GM18868 (cell line): ENCODE results near the gene ARID1B.

Experiments
- ATAC-seq: cut with Tn5 transposase; IDR thresholded peaks from one replicate; pipeline ENCODE4 v1.9.1; 2021; ENCODE audit warnings: mild to moderate bottlenecking, moderate library complexity; ENCODE audit not compliant: unreplicated experiment

ARID1B gene

GRCh38 chr6:157251586-157252247, 474.5 kb downstream of the ARID1B start:
- ATAC-seq: no peak

DNA sequence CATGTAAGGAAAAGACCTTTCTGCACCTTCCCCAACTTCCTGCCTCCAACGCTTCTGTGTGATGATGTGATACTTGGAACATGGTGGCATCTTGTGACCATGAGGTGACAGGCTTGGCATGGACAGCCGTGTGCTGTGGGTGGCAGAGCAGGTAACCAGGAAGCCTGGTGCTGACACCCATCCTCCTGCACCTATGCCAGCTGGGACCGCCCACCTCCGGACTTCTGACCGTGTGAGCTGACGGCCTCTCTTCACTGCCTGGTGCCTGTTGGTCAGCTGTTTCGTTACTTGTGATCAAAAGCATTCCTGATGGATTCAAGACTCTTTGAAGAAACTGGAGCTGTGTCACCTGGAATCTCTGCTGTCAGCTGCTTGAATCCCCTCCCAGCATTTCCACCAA, 475.8 kb downstream of the ARID1B start:
- ATAC-seq: no peak

GRCh38 chr6:157253699-157254098, 476.5 kb downstream of the ARID1B start:
- ATAC-seq: no peak

DNA sequence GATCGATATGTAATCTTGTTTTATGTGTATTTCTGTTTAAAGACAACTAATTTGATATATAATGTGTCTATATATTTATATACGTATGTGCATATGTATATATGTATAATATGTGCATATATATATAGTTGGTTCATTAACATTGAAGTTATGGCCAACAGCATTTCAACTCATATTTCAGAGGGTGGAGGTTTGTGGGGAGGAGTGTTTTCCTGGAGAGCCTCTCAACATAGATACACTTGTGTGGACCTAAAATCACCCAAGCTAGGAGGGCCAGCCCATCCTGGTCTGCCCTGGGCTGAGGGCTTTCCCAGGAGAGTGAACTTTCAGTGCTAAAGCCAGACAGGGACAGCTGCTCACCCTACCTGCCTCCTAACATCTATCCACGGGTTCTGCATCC, 477.4 kb downstream of the ARID1B start:
- no peak for ATAC-seq

- no peak for ATAC-seq
Measured at GRCh38 chr6:157255079-157255478, 477.9 kb downstream of the ARID1B start.

DNA sequence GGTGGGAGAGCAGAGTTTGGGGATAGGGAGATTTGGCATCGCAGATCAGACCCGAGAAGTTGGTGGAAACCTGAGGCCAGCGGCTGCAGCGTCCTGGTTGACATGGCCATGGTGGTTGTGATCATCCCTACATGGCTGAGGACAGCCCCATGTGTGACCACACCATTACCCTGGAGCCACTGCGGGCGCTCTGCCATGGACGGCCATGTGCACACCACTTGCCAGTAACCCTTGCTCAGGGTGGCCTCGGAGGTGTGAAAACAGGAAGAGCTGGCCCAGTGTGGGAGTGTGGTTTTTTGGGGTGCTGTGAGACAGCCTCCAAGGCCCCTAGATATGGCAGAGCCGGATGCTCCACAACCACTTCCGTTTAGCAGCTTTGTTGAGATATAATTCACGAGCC, 481.7 kb downstream of the ARID1B start:
- ATAC-seq: no peak

DNA sequence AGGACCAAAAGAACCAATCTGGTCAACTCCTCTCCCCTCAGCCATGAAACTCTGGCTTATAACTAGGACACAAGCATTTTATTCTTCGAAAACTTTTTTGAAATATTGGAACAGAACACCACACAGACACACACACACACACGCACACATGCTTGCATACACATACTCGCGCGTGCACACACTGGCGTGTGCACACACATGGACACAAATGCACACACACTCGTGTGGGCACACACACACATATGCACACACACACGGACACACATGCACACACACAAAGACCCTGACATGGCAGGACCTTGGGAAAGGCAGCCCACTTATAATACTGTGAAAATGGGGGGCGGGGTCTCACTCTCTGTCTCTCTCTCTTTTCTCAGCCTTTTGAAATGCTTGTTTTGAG, 482.3 kb downstream of the ARID1B start:
- no peak for ATAC-seq
